Right ventricle myocardium superior (tissue), 1 donor: ENCODE measurements around the gene B3GNT7. TPM values are rescaled to one million over a fixed set of nuclear protein-coding genes. Genes with fewer than 3 reads are reported as not detected.
"Not testable (repeated sequence)": the region's sequence is repeated elsewhere in the genome, so short reads cannot be mapped to it uniquely, and the experiment has no call there.

Source experiments
- ATAC-seq: fragments of 200-7000 bp; cut with Tn5 transposase; one replicate; pipeline ENCODE4 v1.9.1; 2020; ENCODE audit warnings: mild to moderate bottlenecking; ENCODE audit not compliant: poor library complexity
- DNase-seq: peaks from one replicate; pipeline ENCODE4 v3.0.0-alpha.2; 2020
- intact Hi-C: fragments of 100-400 bp; cut with DNase I; formaldehyde crosslinking; loops from one replicate; pipeline ENCODE4 v1.11.2; 2022
- total RNA-seq: library from RNA; stranded (reverse); fragmentation: NEBNext Ultra II Directional; extraction: Animal tissue kit (Norgen Biotek cat#: 25700); gene quantifications from one replicate; pipeline ENCODE4 v1.2.1, GENCODE V29; 2021
- donor health status: DM: no; HTN: yes; CAD: no; lungs with severe emphysema.

B3GNT7 gene
- total RNA-seq, 1 donor from 2014 or later: 7.7 TPM

GRCh38 chr2:231396058-231396821, 730 bp downstream of the B3GNT7 start:
- peak; percentile 42 for DNase-seq
- intact Hi-C loops: loop anchor here (5.0 kb wide), 1 partner anchor 99 kb away; no protein-coding TSS in a partner anchor

GRCh38 chr2:231397011-231397927, 1.8 kb downstream of the B3GNT7 start:
- intact Hi-C loops: loop anchor here (5.0 kb wide), 1 partner anchor 100 kb away; no protein-coding TSS in a partner anchor
- DNase-seq (peak; percentile 20), ATAC-seq (no peak)

More at GRCh38 chr2:231396058-231396821, 730 bp downstream of the B3GNT7 start:
- no peak for ATAC-seq

GRCh38 chr2:231397928-231398294, 2.4 kb downstream of the B3GNT7 start:
- DNase-seq (peak; percentile 22), ATAC-seq (no peak)
- intact Hi-C loops: loop anchor here (5.0 kb wide), 1 partner anchor 101 kb away; no protein-coding TSS in a partner anchor

DNA sequence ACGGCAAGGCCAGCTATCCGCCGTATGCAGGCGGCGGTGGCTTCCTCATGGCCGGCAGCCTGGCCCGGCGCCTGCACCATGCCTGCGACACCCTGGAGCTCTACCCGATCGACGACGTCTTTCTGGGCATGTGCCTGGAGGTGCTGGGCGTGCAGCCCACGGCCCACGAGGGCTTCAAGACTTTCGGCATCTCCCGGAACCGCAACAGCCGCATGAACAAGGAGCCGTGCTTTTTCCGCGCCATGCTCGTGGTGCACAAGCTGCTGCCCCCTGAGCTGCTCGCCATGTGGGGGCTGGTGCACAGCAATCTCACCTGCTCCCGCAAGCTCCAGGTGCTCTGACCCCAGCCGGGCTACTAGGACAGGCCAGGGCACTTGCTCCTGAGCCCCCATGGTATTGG, 3.1 kb downstream of the B3GNT7 start:
- intact Hi-C loops: loop anchor here (5.0 kb wide), 1 partner anchor 101 kb away; no protein-coding TSS in a partner anchor
- no peak for DNase-seq
- ATAC-seq: no peak

DNA sequence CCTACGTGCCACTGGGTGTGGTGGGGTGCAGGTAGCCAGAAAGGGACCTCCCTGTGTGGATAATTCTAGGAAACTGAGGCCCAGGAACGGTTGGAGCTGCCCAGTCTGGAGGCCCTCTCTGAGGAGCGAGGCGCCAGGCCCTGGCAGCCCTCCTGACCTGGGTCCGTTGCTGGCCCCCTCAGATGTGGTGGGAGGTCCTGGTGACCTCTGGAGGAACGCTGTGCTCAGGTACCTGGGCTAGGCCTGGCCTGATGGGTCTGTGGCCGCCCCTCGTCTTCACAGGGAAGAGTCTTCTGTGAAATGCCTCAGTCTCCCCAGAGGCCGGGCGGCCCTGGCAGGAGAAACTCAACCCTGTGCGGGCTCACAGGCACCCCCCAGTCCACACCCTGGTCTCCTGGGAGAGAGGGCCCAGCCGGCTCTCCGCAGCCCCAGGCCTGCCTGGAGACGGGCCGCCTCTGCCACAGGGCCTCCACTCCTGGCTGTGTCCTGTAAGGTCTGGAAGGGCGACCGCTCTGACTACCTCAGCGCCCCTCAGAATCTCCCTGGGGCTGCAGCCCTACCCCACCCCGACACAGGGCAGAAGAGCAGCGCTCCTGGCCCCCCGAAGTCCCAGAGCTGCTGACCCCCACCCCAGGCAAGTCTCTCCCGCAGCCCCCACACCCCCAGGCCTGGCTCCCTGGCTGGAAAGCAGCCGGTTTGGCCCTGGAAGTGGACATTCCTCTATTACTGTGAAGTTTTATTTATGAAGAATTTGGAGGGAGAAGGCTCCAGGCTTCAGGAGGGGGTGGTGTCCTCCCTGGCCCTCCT, 3.7 kb downstream of the B3GNT7 start:
- no peak for ATAC-seq
- intact Hi-C loops: loop anchor here (5.0 kb wide), 1 partner anchor 102 kb away; no protein-coding TSS in a partner anchor
- DNase-seq: peak; percentile 43

- DNase-seq (peak; percentile 77), ATAC-seq (peak; percentile 90)
- intact Hi-C loops: loop anchor here (5.0 kb wide), 1 partner anchor 103 kb away; no protein-coding TSS in a partner anchor
Measured at GRCh38 chr2:231399853-231400680, 4.6 kb downstream of the B3GNT7 start.

- ATAC-seq: peak; percentile 29
- intact Hi-C loops, DNase-seq: not testable (repeated sequence)
Measured at GRCh38 chr2:231400681-231401080, 5.2 kb downstream of the B3GNT7 start.

GRCh38 chr2:231401101-231401500, 5.6 kb downstream of the B3GNT7 start:
- DNase-seq: peak; percentile 38
- ATAC-seq, intact Hi-C loops: not testable (repeated sequence)

GRCh38 chr2:231403421-231404182, 8.1 kb downstream of the B3GNT7 start:
- peak; percentile 22 for DNase-seq
- ATAC-seq, intact Hi-C loops: not testable (repeated sequence)

GRCh38 chr2:231404183-231404578, 8.7 kb downstream of the B3GNT7 start:
- intact Hi-C loops, ATAC-seq, DNase-seq: not testable (repeated sequence)

GRCh38 chr2:231405601-231406367, 10.3 kb downstream of the B3GNT7 start:
- intact Hi-C loops, DNase-seq, ATAC-seq: not testable (repeated sequence)

DNA sequence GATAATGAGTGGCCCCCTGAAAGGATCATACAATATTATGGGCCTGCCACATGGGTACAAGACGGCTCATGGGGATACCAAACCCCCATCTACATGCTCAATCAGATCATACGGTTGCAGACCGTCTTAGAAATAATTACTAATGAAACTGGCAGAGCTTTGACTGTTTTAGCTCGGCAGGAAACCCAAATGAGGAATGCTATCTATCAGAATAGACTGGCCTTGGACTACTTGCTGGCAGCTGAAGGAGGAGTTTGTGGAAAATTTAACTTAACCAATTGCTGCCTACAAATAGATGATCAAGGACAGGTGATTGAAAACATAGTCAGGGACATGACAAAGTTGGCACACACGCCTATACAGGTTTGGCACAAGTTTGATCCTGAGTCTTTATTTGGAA, 12.2 kb downstream of the B3GNT7 start:
- ATAC-seq, DNase-seq, intact Hi-C loops: not testable (repeated sequence)

- DNase-seq, ATAC-seq, intact Hi-C loops: not testable (repeated sequence)
Measured at GRCh38 chr2:231408304-231408703, 12.8 kb downstream of the B3GNT7 start.

- intact Hi-C loops: loop anchor here (5.0 kb wide), 2 partner anchors 182 to 307 kb away; no protein-coding TSS in a partner anchor
- no peak for DNase-seq
- no peak for ATAC-seq
Measured at GRCh38 chr2:231409776-231410175, 14.3 kb downstream of the B3GNT7 start.

GRCh38 chr2:231410293-231411004, 14.9 kb downstream of the B3GNT7 start:
- DNase-seq (no peak), ATAC-seq (no peak)
- intact Hi-C loops: loop anchor here (5.0 kb wide), 2 partner anchors 183 to 308 kb away; no protein-coding TSS in a partner anchor
